Peyer's patch (tissue), 4 donors: ENCODE measurements around the gene MAP3K19. TPM values are rescaled to one million over a fixed set of nuclear protein-coding genes. Genes with fewer than 3 reads are reported as not detected.

ENCODE experiments used
- DNase-seq, 3 donors: peaks; one replicate each; pipeline ENCODE4 v3.0.0-alpha.2; 2017 to 2019
- H3K27ac ChIP-seq, 4 donors: fragments of 200-600 bp; sonication (generic); one replicate each; pipeline ENCODE4 v1.5.1; 2016 to 2019
- H3K27me3 ChIP-seq, 2 donors: fragments of 200-600 bp; sonication (generic); one replicate each; pipeline ENCODE4 v1.5.1; 2019
- H3K36me3 ChIP-seq, 3 donors: fragments of 200-600 bp; sonication (generic); one replicate each; pipeline ENCODE4 v1.5.1; 2016 to 2019
- H3K4me1 ChIP-seq, 4 donors: fragments of 200-600 bp; sonication (generic); one replicate each; pipeline ENCODE4 v1.5.1; 2016 to 2019
- H3K4me3 ChIP-seq, 4 donors: fragments of 200-600 bp; sonication (generic); 1 replicate in 3 of 4; 2 replicates in 1 of 4; pipeline ENCODE4 v1.5.1; 2016 to 2019; ENCODE audit warnings: mild to moderate bottlenecking in 1 of 4
- H3K9me3 ChIP-seq, 4 donors: fragments of 200-600 bp; sonication (generic); one replicate each; pipeline ENCODE4 v1.5.1; 2016 to 2019; ENCODE audit warnings: mild to moderate bottlenecking in 1 of 4
- POLR2A ChIP-seq, 2 donors: fragments of 450-650 bp; IDR thresholded peaks; one replicate each; pipeline ENCODE4 v1.5.1; 2017; ENCODE audit warnings: antibody characterized with exemption in 2 of 2, mild to moderate bottlenecking in 2 of 2, moderate library complexity in 2 of 2
- total RNA-seq, 4 donors: library from RNA; depleted of rRNA; stranded (reverse); fragments of >200 nt; gene quantifications; one replicate each; pipeline ENCODE4 v1.1.0, GENCODE V29; 2016
- TF ChIP-seq, protein P1 (sequence below), 6 experiments: fragments of 450-650 bp in 4 of 6; fragments of 200-600 bp in 2 of 6; sonication (generic) in 1 of 6; IDR thresholded peaks; one replicate each; pipeline ENCODE4 v1.5.1; 2017 to 2019; ENCODE audit warnings: antibody characterized with exemption in 6 of 6, mild to moderate bottlenecking in 3 of 6, moderate library complexity in 1 of 6

MAP3K19 gene
- total RNA-seq, 4 donors from 2014 or later: not detected

DNA sequence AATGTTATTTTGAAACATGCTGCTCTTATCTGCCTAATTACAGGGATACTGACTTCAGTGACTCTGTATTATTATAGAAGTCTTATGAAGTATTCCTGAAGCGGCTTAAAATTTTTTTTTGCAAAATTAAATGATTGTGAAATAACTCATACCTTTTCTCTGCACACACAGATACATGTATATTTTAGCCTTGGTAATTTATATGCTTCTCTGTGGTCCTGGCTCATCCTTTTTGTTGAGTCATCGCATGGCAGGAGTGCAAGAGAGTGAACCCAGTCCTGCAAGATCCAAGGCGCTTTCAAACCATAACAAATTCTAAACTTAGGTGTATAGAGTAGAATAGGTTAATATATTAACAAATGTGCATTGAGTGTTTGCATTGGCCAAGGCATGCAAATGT, 120.1 kb downstream of the MAP3K19 start:
- Histone ChIP-seq H3K36me3 (no peaks in the 10 kb centered on the region), H3K27ac (no peak overlapping the region), H3K4me1 (peaks cover 0 to 40% (median 0%) of the 10 kb centered on the region in 4 donors), H3K9me3 (no peaks in the 10 kb centered on the region), H3K27me3 (no peaks in the 10 kb centered on the region), H3K4me3 (no peak overlapping the region)
- TF ChIP-seq POLR2A (IDR thresholded peaks at IDR 0.05): no peak
- TF ChIP-seq, protein P1, sequence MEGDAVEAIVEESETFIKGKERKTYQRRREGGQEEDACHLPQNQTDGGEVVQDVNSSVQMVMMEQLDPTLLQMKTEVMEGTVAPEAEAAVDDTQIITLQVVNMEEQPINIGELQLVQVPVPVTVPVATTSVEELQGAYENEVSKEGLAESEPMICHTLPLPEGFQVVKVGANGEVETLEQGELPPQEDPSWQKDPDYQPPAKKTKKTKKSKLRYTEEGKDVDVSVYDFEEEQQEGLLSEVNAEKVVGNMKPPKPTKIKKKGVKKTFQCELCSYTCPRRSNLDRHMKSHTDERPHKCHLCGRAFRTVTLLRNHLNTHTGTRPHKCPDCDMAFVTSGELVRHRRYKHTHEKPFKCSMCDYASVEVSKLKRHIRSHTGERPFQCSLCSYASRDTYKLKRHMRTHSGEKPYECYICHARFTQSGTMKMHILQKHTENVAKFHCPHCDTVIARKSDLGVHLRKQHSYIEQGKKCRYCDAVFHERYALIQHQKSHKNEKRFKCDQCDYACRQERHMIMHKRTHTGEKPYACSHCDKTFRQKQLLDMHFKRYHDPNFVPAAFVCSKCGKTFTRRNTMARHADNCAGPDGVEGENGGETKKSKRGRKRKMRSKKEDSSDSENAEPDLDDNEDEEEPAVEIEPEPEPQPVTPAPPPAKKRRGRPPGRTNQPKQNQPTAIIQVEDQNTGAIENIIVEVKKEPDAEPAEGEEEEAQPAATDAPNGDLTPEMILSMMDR (IDR thresholded peaks at IDR 0.05): no peak
- DNase-seq: no peak

GRCh38 chr2:134926231-134926931, 120.9 kb downstream of the MAP3K19 start:
- H3K27me3 ChIP-seq: no peaks in the 10 kb centered on the region
- no peak for TF ChIP-seq POLR2A (IDR thresholded peaks at IDR 0.05)
- TF ChIP-seq, protein P1 (IDR thresholded peaks at IDR 0.05): no peak
- H3K4me1 ChIP-seq: peaks cover 0 to 43% (median 0%) of the 10 kb centered on the region in 4 donors
- H3K27ac ChIP-seq: no peak overlapping the region
- no peak overlapping the region for H3K4me3 ChIP-seq
- no peak for DNase-seq
- no peaks in the 10 kb centered on the region for H3K36me3 ChIP-seq
- H3K9me3 ChIP-seq: no peaks in the 10 kb centered on the region

GRCh38 chr2:134924912-134925311, 122.3 kb downstream of the MAP3K19 start:
- Histone ChIP-seq H3K9me3 (no peaks in the 10 kb centered on the region), H3K27ac (no peak overlapping the region), H3K36me3 (no peaks in the 10 kb centered on the region), H3K4me3 (no peak overlapping the region), H3K4me1 (peaks cover 0 to 55% (median under 1%) of the 10 kb centered on the region in 4 donors), H3K27me3 (no peaks in the 10 kb centered on the region)
- no peak for TF ChIP-seq POLR2A (IDR thresholded peaks at IDR 0.05)
- TF ChIP-seq, protein P1 (IDR thresholded peaks at IDR 0.05): no peak
- DNase-seq: no peak

DNA sequence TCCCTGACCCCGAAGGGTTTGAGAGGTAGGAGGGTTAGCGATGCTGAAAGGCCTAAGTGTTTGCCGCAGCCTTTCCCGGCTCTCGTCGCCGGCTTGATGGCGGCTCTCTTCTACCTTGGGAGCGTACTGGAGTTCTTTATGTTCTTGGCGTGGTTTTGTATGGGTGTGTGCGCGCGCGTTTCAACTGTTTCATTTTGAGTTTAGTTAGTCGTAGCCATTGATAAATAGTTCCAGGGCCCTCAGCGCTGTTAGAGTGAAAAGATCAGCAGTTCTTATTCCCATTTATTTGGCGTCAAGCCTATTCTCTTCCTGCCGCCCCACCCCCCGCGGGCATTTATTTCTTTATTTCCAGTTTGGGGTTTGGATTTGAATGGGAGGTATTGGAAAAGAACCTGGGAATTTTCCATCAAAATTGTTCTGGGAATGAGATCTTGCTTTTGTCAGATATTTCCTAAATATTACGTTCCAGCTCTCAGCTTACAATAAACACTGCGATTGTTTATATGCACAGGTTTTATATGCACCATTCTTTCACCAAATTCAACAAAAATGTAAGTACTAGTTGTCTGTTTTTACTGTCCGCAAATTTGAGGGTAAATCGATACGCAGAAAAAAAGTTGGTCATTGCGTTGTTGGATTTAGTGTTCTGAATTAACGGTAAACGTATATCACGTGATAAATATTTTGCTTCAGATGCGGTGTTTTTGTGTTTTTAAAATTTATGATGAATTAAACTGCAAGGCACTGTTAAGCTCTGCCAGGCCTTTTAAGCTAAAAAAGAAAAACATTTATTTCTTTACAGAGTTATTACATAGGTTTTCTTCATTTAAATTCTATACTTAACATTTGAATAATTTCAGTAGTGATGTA, 127.7 kb downstream of the MAP3K19 start:
- TF ChIP-seq, protein P1 (IDR thresholded peaks at IDR 0.05): no peak
- peak in 1 of 2 donors; percentile 26 for TF ChIP-seq POLR2A (IDR thresholded peaks at IDR 0.05)
- peak in 2 of 3 donors; percentile 38 to 61 for DNase-seq
- Histone ChIP-seq H3K27ac (peak overlapping the region; percentile 92 to 97 (median 97)), H3K4me1 (peaks cover 0 to 29% (median 5%) of the 10 kb centered on the region in 4 donors), H3K36me3 (no peaks in the 10 kb centered on the region), H3K4me3 (peak overlapping the region; percentile 72 to 96 (median 80)), H3K27me3 (no peaks in the 10 kb centered on the region), H3K9me3 (no peaks in the 10 kb centered on the region)

DNA sequence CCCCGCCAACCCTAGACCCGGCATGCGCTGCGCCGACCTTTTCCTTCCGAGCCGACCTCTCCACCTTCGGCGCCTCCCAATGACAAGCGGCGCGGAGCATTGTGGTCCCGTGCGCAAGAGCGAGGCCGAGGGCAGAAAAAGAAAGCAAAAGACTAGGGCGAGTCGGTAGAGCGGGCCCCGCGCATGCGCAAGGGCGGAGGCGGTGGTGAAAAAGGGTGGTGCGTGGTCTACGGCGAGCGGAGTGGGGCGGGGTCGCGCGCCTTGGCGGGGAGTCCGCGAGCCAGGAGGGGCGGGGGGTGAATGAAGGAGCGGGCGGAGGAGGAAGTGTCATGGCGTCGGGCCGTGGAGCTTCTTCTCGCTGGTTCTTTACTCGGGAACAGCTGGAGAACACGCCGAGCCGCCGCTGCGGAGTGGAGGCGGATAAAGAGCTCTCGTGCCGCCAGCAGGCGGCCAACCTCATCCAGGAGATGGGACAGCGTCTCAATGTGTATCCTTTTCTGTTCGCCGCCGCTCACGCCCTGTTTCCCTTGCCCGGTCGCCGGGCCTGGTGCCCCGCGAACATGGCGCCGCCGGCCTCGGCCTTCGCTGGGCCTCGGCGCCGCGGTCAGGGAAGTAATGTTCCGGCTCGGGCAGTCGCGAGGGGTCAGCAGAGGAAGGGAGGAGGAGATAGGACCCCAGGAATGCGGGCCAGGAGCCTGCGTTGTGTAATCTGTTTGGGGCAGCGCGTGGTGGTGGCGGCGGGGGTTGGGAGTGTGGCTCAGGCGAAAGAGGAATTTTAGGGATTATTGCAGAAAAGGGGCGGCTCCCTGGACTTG, 128.5 kb downstream of the MAP3K19 start, which contains the start of gene CCNT2:
TSS of gene CCNT2 (plus strand) at position 297 of the 815 bp plus-strand sequence. CDS start at position 330, 33 bp downstream.
- peak within 1 kb of the TSS; percentile 92 to 97 (median 97) for H3K27ac ChIP-seq
- H3K36me3 ChIP-seq: no peaks in the 10 kb centered on the region
- peak; percentile 97 to 100 (median 99) for DNase-seq
- peak within 1 kb of the TSS; percentile 72 to 96 (median 80) for H3K4me3 ChIP-seq
- TF ChIP-seq, protein P1 (IDR thresholded peaks at IDR 0.05): peak in 3 of 6 experiments; percentile 9 to 21 (median 13)
- peak in 1 of 2 donors; percentile 42 for TF ChIP-seq POLR2A (IDR thresholded peaks at IDR 0.05)
- no peaks in the 10 kb centered on the region for H3K27me3 ChIP-seq
- peaks cover 0 to 27% (median 5%) of the 10 kb centered on the region in 4 donors for H3K4me1 ChIP-seq
- no peaks in the 10 kb centered on the region for H3K9me3 ChIP-seq
